Measurements from ENCODE around the gene SLC4A7.

Gene SLC4A7

DNA sequence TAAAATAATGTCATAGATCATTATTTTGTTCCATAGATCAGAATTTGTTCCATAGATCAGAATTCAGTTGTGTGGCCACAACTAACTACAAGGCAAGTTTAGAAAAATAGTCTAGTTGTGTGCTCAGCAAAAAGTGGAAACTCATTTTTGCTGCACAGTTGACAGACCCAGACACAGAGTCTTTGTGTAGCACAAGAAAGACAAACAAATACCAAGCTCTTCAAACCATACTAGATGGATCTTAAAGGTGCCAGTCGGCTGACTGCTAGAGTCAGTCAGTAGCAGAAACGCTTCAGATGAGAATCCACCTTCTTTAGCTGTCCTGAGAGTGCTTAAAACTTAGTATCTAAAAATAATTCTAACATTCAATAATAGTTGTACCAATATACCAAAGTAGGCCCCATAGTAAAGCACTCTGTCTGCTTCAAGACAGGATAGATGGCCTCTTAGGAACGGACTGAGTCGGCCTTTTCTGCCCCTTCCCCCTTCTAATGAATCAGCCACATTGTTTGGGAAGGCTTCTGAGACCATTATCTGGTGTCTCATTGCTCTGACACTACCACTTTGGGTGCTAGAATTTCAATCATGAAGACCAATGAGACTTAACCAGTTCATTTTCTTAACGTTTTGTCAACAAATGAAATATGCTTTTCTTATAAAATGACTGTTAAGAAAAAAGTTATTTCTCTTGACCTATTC is 27.7 kb upstream of the SLC4A7 start:
- no peaks in the 10 kb centered on the region for H4K20me1 ChIP-seq (ENCODE audit: insufficient read depth)
- H3K4me2 ChIP-seq: no peak overlapping the region

DNA sequence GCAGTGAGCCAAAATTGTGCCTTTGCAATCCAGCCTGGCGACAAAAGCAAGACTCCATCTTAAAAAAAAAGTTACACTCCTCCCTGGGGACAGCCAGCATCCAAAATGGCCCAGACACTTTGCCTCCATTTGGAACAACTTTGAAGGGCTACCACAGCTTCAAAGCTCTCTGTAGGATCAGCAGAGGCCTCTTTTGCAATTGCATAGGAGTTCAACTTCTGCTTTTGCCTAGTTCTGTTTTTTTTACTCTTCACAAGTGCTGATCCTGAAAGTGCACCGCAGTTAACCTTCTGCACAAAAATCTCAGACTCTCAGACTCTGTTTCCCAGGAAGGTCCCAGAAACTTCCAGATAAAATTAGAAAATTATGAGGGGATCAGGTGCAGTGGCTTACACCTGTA is 25.2 kb upstream of the SLC4A7 start:
- Histone ChIP-seq H3K4me3 (IDR thresholded peaks at IDR 0.05; ENCODE audit: insufficient read depth, low read depth, low read length) (no peak overlapping the region), H3K4me2 (no peak overlapping the region), H3K9ac (no peak overlapping the region), H3K27me3 (ENCODE audit: insufficient read depth, low read depth) (no peaks in the 10 kb centered on the region), H2AFZ (ENCODE audit: low read depth) (no peak overlapping the region), H3K79me2 (ENCODE audit: insufficient read depth, low read depth) (no peaks in the 10 kb centered on the region), H3K4me1 (ENCODE audit: low read depth, poor library complexity, severe bottlenecking) (no peaks in the 10 kb centered on the region), H4K20me1 (ENCODE audit: insufficient read depth) (no peaks in the 10 kb centered on the region), H3K36me3 (ENCODE audit: insufficient read depth) (no peaks in the 10 kb centered on the region), H3K27ac (no peak overlapping the region)
- TF ChIP-seq, protein P1, sequence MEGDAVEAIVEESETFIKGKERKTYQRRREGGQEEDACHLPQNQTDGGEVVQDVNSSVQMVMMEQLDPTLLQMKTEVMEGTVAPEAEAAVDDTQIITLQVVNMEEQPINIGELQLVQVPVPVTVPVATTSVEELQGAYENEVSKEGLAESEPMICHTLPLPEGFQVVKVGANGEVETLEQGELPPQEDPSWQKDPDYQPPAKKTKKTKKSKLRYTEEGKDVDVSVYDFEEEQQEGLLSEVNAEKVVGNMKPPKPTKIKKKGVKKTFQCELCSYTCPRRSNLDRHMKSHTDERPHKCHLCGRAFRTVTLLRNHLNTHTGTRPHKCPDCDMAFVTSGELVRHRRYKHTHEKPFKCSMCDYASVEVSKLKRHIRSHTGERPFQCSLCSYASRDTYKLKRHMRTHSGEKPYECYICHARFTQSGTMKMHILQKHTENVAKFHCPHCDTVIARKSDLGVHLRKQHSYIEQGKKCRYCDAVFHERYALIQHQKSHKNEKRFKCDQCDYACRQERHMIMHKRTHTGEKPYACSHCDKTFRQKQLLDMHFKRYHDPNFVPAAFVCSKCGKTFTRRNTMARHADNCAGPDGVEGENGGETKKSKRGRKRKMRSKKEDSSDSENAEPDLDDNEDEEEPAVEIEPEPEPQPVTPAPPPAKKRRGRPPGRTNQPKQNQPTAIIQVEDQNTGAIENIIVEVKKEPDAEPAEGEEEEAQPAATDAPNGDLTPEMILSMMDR (conservative IDR thresholded peaks at IDR 0.05; ENCODE audit: low read depth, low read length): no peak

More for the DNA sequence above, 27.7 kb upstream of the SLC4A7 start:
- TF ChIP-seq, protein P1 (conservative IDR thresholded peaks at IDR 0.05; ENCODE audit: low read depth, low read length): no peak
- H3K27me3 ChIP-seq (ENCODE audit: insufficient read depth, low read depth): no peaks in the 10 kb centered on the region
- no peaks in the 10 kb centered on the region for H3K36me3 ChIP-seq (ENCODE audit: insufficient read depth)
- no peak overlapping the region for H3K4me3 ChIP-seq (IDR thresholded peaks at IDR 0.05; ENCODE audit: insufficient read depth, low read depth, low read length)
- no peaks in the 10 kb centered on the region for H3K4me1 ChIP-seq (ENCODE audit: low read depth, poor library complexity, severe bottlenecking)
- no peaks in the 10 kb centered on the region for H3K79me2 ChIP-seq (ENCODE audit: insufficient read depth, low read depth)
- no peak overlapping the region for H3K9ac ChIP-seq
- H2AFZ ChIP-seq (ENCODE audit: low read depth): no peak overlapping the region
- no peak overlapping the region for H3K27ac ChIP-seq

GRCh38 chr3:27508424-27508823 is 24.2 kb upstream of the SLC4A7 start:
- no peak overlapping the region for H3K4me3 ChIP-seq (IDR thresholded peaks at IDR 0.05; ENCODE audit: insufficient read depth, low read depth, low read length)
- no peaks in the 10 kb centered on the region for H3K36me3 ChIP-seq (ENCODE audit: insufficient read depth)
- H4K20me1 ChIP-seq (ENCODE audit: insufficient read depth): no peaks in the 10 kb centered on the region
- no peak overlapping the region for H3K27ac ChIP-seq
- TF ChIP-seq, protein P1 (conservative IDR thresholded peaks at IDR 0.05; ENCODE audit: low read depth, low read length): no peak
- no peaks in the 10 kb centered on the region for H3K4me1 ChIP-seq (ENCODE audit: low read depth, poor library complexity, severe bottlenecking)
- no peaks in the 10 kb centered on the region for H3K27me3 ChIP-seq (ENCODE audit: insufficient read depth, low read depth)
- H2AFZ ChIP-seq (ENCODE audit: low read depth): no peak overlapping the region
- H3K4me2 ChIP-seq: no peak overlapping the region
- H3K79me2 ChIP-seq (ENCODE audit: insufficient read depth, low read depth): no peaks in the 10 kb centered on the region
- no peak overlapping the region for H3K9ac ChIP-seq

DNA sequence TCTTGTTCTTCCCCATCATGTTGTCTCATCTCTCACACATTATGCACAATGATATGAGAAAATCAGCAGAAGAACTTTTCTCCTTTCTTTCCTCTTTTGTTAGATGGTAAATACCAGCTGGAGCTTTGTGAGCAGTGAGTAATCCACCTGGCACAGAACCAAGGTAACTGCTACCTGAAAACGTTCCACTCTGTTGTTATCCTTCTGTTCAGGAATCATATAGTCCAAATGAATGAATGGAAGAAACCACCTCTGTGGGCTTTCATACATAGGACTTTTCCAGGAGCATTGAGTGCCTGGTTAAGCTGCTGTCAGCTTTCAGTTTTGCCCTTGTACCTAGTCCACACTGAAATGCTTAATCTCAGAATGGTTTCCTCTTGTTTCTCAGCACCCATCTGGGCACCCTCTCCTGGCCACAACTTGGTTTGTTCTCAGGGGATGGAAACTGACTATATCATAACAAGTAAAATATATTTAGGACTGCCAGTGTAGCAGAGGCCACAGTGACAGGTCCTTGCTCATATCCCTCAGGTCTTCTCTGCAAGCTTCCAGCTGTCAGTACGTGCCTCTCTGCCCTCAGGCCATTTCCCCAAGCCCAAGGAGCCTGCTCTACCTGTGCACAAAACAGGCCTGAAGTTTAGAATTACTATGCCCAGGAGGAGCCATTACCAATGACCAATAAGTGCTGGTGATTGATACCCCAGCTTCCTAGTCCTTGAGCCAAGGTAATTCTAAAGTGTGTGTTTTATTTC is 23.5 kb upstream of the SLC4A7 start:
- H3K27ac ChIP-seq: no peak overlapping the region
- no peaks in the 10 kb centered on the region for H3K27me3 ChIP-seq (ENCODE audit: insufficient read depth, low read depth)
- no peaks in the 10 kb centered on the region for H3K36me3 ChIP-seq (ENCODE audit: insufficient read depth)
- H4K20me1 ChIP-seq (ENCODE audit: insufficient read depth): no peaks in the 10 kb centered on the region
- no peak overlapping the region for H3K4me3 ChIP-seq (IDR thresholded peaks at IDR 0.05; ENCODE audit: insufficient read depth, low read depth, low read length)
- H3K4me2 ChIP-seq: no peak overlapping the region
- no peak overlapping the region for H2AFZ ChIP-seq (ENCODE audit: low read depth)
- TF ChIP-seq, protein P1 (conservative IDR thresholded peaks at IDR 0.05; ENCODE audit: low read depth, low read length): no peak
- H3K4me1 ChIP-seq (ENCODE audit: low read depth, poor library complexity, severe bottlenecking): no peaks in the 10 kb centered on the region
- no peak overlapping the region for H3K9ac ChIP-seq
- H3K79me2 ChIP-seq (ENCODE audit: insufficient read depth, low read depth): no peaks in the 10 kb centered on the region

Data from KMS-11 (cell line).